Common myeloid progenitor, CD34-positive (primary cell): ENCODE results near the gene VIL1. TPM values are rescaled to one million over a fixed set of nuclear protein-coding genes. Genes with fewer than 3 reads are reported as not detected.
A peak's percentile ranks its signal among the peaks of the same experiment; 100 is the strongest.

Source experiments
- CTCF ChIA-PET: fragments of 350-600 bp; sonication (Branson Sonifier 250); formaldehyde crosslinking; loops from one replicate; lab custom pipeline; 2021; ENCODE audit warnings: antibody characterized with exemption; lab: Charles Lee
- POLR2A ChIA-PET: fragments of 350-600 bp; sonication (Branson Sonifier 250); formaldehyde crosslinking; loops from one replicate; lab custom pipeline; 2021; ENCODE audit warnings: antibody characterized with exemption; lab: Charles Lee
- DNase-seq, 3 donors: peaks; one replicate each; pipeline versions ENCODE4 v3.0.0 to v3.0.0-alpha.2; 2013
- H3K27ac ChIP-seq, 2 experiments: 1 replicate in 1 of 2; 2 replicates in 1 of 2; pipeline ENCODE4 v1.7.0; 2013; ENCODE audit warnings: inconsistent platforms in 2 of 2, low read length in 2 of 2, mild to moderate bottlenecking in 2 of 2, low read depth in 1 of 2, moderate library complexity in 1 of 2; ENCODE audit not compliant: severe bottlenecking in 2 of 2, insufficient read depth in 1 of 2, poor library complexity in 1 of 2
- H3K27me3 ChIP-seq, 5 experiments: replicated peaks in 2 of 5; 1 replicate in 3 of 5; 2 replicates in 2 of 5; pipeline versions ENCODE4 v1.6.1 to v1.7.0; 2013; ENCODE audit warnings: low read length in 4 of 5, mild to moderate bottlenecking in 2 of 5, moderate library complexity in 2 of 5, inconsistent platforms in 1 of 5; ENCODE audit not compliant: insufficient read depth in 5 of 5, control insufficient read depth in 4 of 5
- H3K36me3 ChIP-seq, 4 experiments: 1 replicate in 2 of 4; 2 replicates in 2 of 4; pipeline versions ENCODE4 v1.6.1 to v1.7.0; 2013; ENCODE audit warnings: low read length in 3 of 4, control low read depth in 1 of 4, mild to moderate bottlenecking in 1 of 4; ENCODE audit not compliant: control insufficient read depth in 4 of 4, insufficient read depth in 4 of 4
- H3K4me1 ChIP-seq, 4 experiments: 1 replicate in 3 of 4; 2 replicates in 1 of 4; pipeline versions ENCODE4 v1.6.1 to v1.7.1; 2013; ENCODE audit warnings: low read length in 3 of 4, mild to moderate bottlenecking in 3 of 4, control low read depth in 1 of 4, inconsistent platforms in 1 of 4, moderate library complexity in 1 of 4; ENCODE audit not compliant: control insufficient read depth in 4 of 4, insufficient read depth in 4 of 4; ENCODE audit errors: control extremely low read depth in 1 of 4
- H3K4me3 ChIP-seq, 7 experiments: 1 replicate in 4 of 7; 2 replicates in 3 of 7; pipeline versions ENCODE4 v1.5.1 to v1.7.0; 2013; ENCODE audit warnings: mild to moderate bottlenecking in 7 of 7, low read length in 6 of 7, moderate library complexity in 6 of 7, inconsistent platforms in 2 of 7, low read depth in 2 of 7, control low read depth in 1 of 7; ENCODE audit not compliant: insufficient read depth in 4 of 7, control insufficient read depth in 1 of 7; ENCODE audit errors: extremely low read depth in 1 of 7
- H3K9me3 ChIP-seq, 5 experiments: 1 replicate in 4 of 5; 2 replicates in 1 of 5; pipeline versions ENCODE4 v1.6.1 to v1.7.1; 2013; ENCODE audit warnings: low read length in 4 of 5, mild to moderate bottlenecking in 2 of 5, inconsistent platforms in 1 of 5, low read depth in 1 of 5, moderate library complexity in 1 of 5; ENCODE audit not compliant: control insufficient read depth in 4 of 5, insufficient read depth in 2 of 5; ENCODE audit errors: control extremely low read depth in 1 of 5
- WGBS: methylation state at CpG from one replicate; pipeline ENCODE4 v1.1.5; 2013; ENCODE audit not compliant: insufficient coverage; 5-methylcytosine and 5-hydroxymethylcytosine counted together
- polyA plus RNA-seq: library from polyadenylated mRNA; unstranded; fragments of 120-200 nt; gene quantifications from one replicate; pipeline ENCODE4 v1.2.1, GENCODE V29; 2013

The VIL1 gene
- polyA plus RNA-seq, result 0.21 TPM

- ChIA-PET CTCF (no interaction called here), POLR2A (no interaction called here)
- Histone ChIP-seq H3K4me1 (no peaks in the 10 kb centered on the region), H3K4me3 (no peak within 1 kb of the TSS), H3K36me3 (no peaks in the 10 kb centered on the region), H3K27ac (no peak within 1 kb of the TSS), H3K27me3 (no peaks in the 10 kb centered on the region), H3K9me3 (no peaks in the 10 kb centered on the region)
- DNase-seq, result no peak
- WGBS, result 100% methylated on average over 8 of the region's 9 CpGs
These were observed at the start of gene VIL1 for GRCh38 chr2:218418717-218419458. Gene VIL1 (plus strand): TSS chr2:218419123. CDS start chr2:218423779, 4,656 bp downstream.

DNA sequence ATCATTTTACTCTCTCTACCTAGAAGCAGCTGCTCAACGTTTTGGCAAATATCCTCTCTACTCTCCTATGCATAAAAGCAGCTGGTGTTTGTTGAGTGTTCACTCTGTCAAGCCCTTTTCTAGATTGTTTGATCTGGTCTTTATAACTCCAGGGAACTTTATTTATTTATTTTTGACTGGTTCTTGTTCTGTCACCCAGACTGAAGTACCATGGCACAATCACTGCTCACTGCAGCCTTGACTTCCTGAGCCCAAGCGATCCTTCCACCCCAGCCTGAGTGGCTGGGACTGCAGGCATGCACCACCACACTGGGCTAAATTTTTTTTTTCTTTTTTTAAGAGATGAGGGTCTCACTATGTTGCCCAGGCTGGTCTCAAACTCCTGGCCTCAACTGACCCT, 49.6 kb upstream of the VIL1 start:
- H3K4me1 ChIP-seq, result peaks cover 14 to 46% (median 28%) of the 10 kb centered on the region in 4 experiments
- ChIA-PET POLR2A (interaction anchor here (1.3 to 3.0 kb wide), 3 partner anchors 21 to 29 kb away, joined by 6 to 37 read pairs (median 7); partner anchors contain the start of gene CTDSP1), CTCF (interaction anchor here (1.2 to 3.5 kb wide), 7 partner anchors 9 to 76 kb away, joined by 3 to 21 read pairs (median 7); partner anchors contain the start of gene CATIP)
- no peak overlapping the region for H3K27ac ChIP-seq
- no peaks in the 10 kb centered on the region for H3K27me3 ChIP-seq
- peak overlapping the region in 1 of 7 experiments; percentile 72 for H3K4me3 ChIP-seq
- DNase-seq, result peak in 2 of 3 donors; percentile 41 to 55
- peaks cover 0 to 6% (median 0%) of the 10 kb centered on the region in 5 experiments for H3K9me3 ChIP-seq
- H3K36me3 ChIP-seq, result no peaks in the 10 kb centered on the region
- WGBS, result 20% methylated on average over 1 of the region's 2 CpGs

DNA sequence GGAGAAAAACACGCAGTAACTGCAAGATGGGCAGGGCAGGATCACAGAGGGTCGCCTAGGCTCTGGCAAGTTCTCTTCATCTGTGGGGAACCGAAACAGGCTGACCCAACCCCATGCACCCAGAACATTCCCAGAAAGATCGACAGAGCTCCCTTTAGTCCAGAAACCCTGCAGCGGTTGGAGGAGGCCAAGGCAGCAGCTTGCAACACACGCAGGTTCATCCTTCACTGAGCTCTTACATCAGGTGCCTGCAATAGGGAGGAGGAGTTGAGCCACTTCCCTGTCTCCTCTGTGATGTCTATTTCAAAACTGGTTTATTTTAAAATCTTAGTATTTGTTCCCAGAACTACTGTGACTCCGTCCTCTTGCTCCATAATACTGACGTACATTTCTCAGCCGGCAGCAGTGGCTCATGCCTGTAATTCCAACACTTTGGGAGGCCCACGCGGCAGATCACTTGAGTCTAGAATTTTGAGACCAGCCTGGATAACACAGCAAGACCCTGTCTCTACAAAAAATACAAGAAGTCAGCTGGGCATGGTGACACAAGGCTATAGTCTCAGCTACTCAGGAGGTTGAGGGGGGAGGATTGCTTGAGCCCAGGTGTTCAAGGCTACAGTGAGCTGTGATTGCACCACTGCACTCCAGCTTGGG, 48.4 kb upstream of the VIL1 start:
- H3K4me1 ChIP-seq, result peaks cover 14 to 46% (median 28%) of the 10 kb centered on the region in 4 experiments
- peak in 2 of 3 donors; percentile 26 to 38 for DNase-seq

GRCh38 chr2:218371983-218372350, 47.0 kb upstream of the VIL1 start:
- no peaks in the 10 kb centered on the region for H3K27me3 ChIP-seq
- H3K4me1 ChIP-seq, result peaks cover 14 to 43% (median 25%) of the 10 kb centered on the region in 4 experiments
- no peak overlapping the region for H3K27ac ChIP-seq
- H3K9me3 ChIP-seq, result no peaks in the 10 kb centered on the region
- ChIA-PET POLR2A (interaction anchor here (0.8 kb wide), 1 partner anchor 12 kb away, joined by 3 read pairs; no protein-coding TSS in a partner anchor), CTCF (interaction anchor here (1.9 to 3.5 kb wide), 2 partner anchors 13 to 22 kb away, joined by 8 to 21 read pairs; no protein-coding TSS in a partner anchor)
- DNase-seq, result no peak
- H3K4me3 ChIP-seq, result no peak overlapping the region
- H3K36me3 ChIP-seq, result no peaks in the 10 kb centered on the region

More for the DNA sequence above, 48.4 kb upstream of the VIL1 start:
- Histone ChIP-seq H3K27ac (no peak overlapping the region), H3K27me3 (no peaks in the 10 kb centered on the region), H3K4me3 (peak overlapping the region in 1 of 7 experiments; percentile 25), H3K36me3 (no peaks in the 10 kb centered on the region), H3K9me3 (peaks cover 0 to 6% (median 0%) of the 10 kb centered on the region in 5 experiments)
- WGBS, result 82% methylated on average over 11 of the region's 11 CpGs
- ChIA-PET POLR2A (interaction anchor here (2.0 kb wide), 1 partner anchor 19 kb away, joined by 7 read pairs; no protein-coding TSS in a partner anchor), CTCF (interaction anchor here (0.9 to 3.5 kb wide), 6 partner anchors 8 to 69 kb away, joined by 3 to 21 read pairs (median 4); partner anchors contain the start of gene CATIP)

DNA sequence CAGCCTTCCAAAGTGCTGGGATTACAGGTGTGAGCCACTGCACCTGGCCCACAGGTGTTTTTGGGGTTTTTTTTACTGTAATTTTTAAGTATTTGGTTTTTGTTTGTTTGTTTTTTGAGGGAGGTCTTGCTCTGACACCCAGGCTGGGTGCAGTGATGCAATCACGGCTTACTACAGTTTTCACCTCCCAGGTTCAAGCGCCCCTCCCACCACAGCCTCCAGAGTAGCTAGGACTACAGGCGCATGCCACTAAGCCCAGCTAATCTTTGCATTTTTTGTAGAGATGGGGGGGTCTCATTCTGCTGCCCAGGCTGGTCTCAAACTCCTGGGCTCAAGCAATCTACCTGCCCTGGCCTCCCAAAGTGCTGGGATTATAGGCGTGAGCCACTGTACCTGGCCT, 44.1 kb upstream of the VIL1 start:
- WGBS, result 100% methylated on average over 1 of the region's 4 CpGs
- H3K36me3 ChIP-seq, result no peaks in the 10 kb centered on the region
- no peaks in the 10 kb centered on the region for H3K27me3 ChIP-seq
- no peak overlapping the region for H3K27ac ChIP-seq
- DNase-seq, result no peak
- peaks cover 0 to 16% (median 8%) of the 10 kb centered on the region in 4 experiments for H3K4me1 ChIP-seq
- ChIA-PET POLR2A (no interaction called here), CTCF (interaction anchor here (1.1 kb wide), 1 partner anchor 13 kb away, joined by 3 read pairs; no protein-coding TSS in a partner anchor)
- H3K4me3 ChIP-seq, result no peak overlapping the region
- H3K9me3 ChIP-seq, result no peaks in the 10 kb centered on the region

DNA sequence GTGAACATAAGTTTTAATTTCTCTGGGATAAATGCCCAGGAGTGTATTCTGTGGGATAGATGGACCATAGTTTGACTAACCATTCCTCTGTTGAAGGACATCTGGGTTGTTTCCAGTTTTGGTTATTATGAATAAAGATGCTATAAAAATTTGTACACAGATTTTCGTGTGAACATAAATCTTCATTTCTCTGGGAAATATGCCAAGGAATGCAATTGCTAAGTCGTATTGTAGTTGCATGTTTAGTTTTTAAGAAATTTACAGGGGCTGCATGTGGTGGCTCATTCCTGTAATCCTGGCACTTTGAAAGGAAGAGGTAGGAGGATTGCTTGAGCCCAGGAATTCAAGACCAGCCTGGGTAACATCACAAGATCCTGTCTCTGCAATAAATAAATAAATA, 43.7 kb upstream of the VIL1 start:
- no peak overlapping the region for H3K4me3 ChIP-seq
- ChIA-PET POLR2A (no interaction called here), CTCF (interaction anchor here (0.9 to 1.1 kb wide), 3 partner anchors 11 to 19 kb away, joined by 3 to 4 read pairs (median 3); partner anchors contain the start of gene CATIP)
- DNase-seq, result no peak
- 50% methylated on average over 1 of the region's 2 CpGs for WGBS
- no peaks in the 10 kb centered on the region for H3K36me3 ChIP-seq
- H3K27ac ChIP-seq, result no peak overlapping the region
- peaks cover 0 to 12% (median 4%) of the 10 kb centered on the region in 4 experiments for H3K4me1 ChIP-seq
- H3K9me3 ChIP-seq, result no peaks in the 10 kb centered on the region
- H3K27me3 ChIP-seq, result no peaks in the 10 kb centered on the region
